ENCODE data around the gene RPS10. TPM values are rescaled to one million over a fixed set of nuclear protein-coding genes. Genes with fewer than 3 reads are reported as not detected.

Gene RPS10
- total and polyA plus RNA-seq, 2 experiments from 2014 or later: 1,755 to 2,175 TPM

DNA sequence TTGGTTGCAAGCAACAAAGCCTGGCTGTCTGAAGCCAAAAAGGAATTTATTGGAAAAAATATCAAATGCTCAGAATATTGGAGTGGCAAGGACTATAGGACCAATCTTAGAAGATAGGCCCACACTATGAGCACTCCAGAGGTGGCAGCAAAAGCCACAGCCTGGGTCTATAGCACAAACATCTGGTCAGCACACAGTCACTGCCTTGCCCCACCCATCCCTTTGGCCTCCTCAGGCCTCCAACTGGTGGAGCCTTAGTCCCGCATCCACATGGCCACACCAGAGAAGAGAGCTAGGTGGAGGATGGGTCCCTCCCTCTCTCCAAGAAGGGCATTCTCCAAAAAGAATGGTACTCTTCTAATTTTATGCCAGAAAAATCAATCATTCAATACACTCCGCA, 47.4 kb downstream of the RPS10 start (continued):
- TF ChIP-seq, protein P1, sequence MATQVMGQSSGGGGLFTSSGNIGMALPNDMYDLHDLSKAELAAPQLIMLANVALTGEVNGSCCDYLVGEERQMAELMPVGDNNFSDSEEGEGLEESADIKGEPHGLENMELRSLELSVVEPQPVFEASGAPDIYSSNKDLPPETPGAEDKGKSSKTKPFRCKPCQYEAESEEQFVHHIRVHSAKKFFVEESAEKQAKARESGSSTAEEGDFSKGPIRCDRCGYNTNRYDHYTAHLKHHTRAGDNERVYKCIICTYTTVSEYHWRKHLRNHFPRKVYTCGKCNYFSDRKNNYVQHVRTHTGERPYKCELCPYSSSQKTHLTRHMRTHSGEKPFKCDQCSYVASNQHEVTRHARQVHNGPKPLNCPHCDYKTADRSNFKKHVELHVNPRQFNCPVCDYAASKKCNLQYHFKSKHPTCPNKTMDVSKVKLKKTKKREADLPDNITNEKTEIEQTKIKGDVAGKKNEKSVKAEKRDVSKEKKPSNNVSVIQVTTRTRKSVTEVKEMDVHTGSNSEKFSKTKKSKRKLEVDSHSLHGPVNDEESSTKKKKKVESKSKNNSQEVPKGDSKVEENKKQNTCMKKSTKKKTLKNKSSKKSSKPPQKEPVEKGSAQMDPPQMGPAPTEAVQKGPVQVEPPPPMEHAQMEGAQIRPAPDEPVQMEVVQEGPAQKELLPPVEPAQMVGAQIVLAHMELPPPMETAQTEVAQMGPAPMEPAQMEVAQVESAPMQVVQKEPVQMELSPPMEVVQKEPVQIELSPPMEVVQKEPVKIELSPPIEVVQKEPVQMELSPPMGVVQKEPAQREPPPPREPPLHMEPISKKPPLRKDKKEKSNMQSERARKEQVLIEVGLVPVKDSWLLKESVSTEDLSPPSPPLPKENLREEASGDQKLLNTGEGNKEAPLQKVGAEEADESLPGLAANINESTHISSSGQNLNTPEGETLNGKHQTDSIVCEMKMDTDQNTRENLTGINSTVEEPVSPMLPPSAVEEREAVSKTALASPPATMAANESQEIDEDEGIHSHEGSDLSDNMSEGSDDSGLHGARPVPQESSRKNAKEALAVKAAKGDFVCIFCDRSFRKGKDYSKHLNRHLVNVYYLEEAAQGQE (IDR thresholded peaks at IDR 0.05; ENCODE audit: unreplicated experiment): no peak
- no peak for TF ChIP-seq JUNB (IDR thresholded peaks at IDR 0.05; ENCODE audit: unreplicated experiment)

DNA sequence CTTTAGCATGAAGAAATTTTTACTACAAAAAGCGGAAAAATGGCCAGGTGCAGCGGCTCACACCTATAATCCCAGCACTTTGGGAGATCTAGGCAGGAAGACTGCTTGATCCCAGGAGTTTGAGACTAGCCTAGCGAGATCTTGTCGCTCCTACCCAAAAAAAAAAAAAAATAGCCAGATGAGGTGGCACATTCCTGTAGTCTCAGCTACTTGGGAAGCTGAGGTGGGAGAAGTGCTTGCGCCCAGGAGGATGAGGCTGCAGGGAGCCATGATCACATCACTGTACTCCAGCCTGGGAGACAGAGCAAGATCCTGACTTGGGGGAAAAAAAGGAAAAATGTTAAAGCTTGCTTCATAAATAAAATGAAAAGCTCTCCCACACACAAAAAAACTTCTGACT, 47.9 kb downstream of the RPS10 start:
- 0 out of 2 replicates have a peak, but pooled peaks cover 3% of the 10 kb centered on the region for H3K4me1 ChIP-seq (ENCODE audit: insufficient read depth)
- 0 out of 2 replicates have a peak overlapping the region, but pooled peaks have one; percentile 65 for H3K27ac ChIP-seq (ENCODE audit: low read depth)
- H3K4me3 ChIP-seq: no peak overlapping the region
- H3F3A ChIP-seq (replicated peaks; ENCODE audit: low read depth): 0 out of 2 replicates have a peak, but pooled peaks cover 4% of the 10 kb centered on the region
- Mint-ChIP-seq H3K27ac (0 out of 2 replicates have a peak overlapping the region, but pooled peaks have one; percentile 41), H3K4me3 (no peak overlapping the region), H3K9me3 (no peaks in the 10 kb centered on the region), H3K4me1 (peaks cover 3% of the 10 kb centered on the region; the same call in 2 of the 3 replicates), H3K27me3 (ENCODE audit: insufficient read depth, low read depth, poor library complexity) (no peaks in the 10 kb centered on the region), H3K36me3 (ENCODE audit: low read depth) (no peaks in the 10 kb centered on the region)
- H4K20me1 ChIP-seq (replicated peaks; ENCODE audit: insufficient read depth): peaks cover 52% of the 10 kb centered on the region
- H3K4me2 ChIP-seq: no peak overlapping the region
- H3K27me3 ChIP-seq (ENCODE audit: insufficient read depth): no peaks in the 10 kb centered on the region
- ATAC-seq: no peak; the same call in 2 of the 3 replicates
- no peak for DNase-seq (ENCODE audit: low spot score)
- no peak overlapping the region for H2AFZ ChIP-seq
- H3K36me3 ChIP-seq (ENCODE audit: insufficient read depth): no peaks in the 10 kb centered on the region
- H3K79me2 ChIP-seq (replicated peaks; ENCODE audit: insufficient read depth): peaks cover 100% of the 10 kb centered on the region
- H3K9me2 ChIP-seq (ENCODE audit: insufficient read depth): no peaks in the 10 kb centered on the region
- TF ChIP-seq, protein P2, sequence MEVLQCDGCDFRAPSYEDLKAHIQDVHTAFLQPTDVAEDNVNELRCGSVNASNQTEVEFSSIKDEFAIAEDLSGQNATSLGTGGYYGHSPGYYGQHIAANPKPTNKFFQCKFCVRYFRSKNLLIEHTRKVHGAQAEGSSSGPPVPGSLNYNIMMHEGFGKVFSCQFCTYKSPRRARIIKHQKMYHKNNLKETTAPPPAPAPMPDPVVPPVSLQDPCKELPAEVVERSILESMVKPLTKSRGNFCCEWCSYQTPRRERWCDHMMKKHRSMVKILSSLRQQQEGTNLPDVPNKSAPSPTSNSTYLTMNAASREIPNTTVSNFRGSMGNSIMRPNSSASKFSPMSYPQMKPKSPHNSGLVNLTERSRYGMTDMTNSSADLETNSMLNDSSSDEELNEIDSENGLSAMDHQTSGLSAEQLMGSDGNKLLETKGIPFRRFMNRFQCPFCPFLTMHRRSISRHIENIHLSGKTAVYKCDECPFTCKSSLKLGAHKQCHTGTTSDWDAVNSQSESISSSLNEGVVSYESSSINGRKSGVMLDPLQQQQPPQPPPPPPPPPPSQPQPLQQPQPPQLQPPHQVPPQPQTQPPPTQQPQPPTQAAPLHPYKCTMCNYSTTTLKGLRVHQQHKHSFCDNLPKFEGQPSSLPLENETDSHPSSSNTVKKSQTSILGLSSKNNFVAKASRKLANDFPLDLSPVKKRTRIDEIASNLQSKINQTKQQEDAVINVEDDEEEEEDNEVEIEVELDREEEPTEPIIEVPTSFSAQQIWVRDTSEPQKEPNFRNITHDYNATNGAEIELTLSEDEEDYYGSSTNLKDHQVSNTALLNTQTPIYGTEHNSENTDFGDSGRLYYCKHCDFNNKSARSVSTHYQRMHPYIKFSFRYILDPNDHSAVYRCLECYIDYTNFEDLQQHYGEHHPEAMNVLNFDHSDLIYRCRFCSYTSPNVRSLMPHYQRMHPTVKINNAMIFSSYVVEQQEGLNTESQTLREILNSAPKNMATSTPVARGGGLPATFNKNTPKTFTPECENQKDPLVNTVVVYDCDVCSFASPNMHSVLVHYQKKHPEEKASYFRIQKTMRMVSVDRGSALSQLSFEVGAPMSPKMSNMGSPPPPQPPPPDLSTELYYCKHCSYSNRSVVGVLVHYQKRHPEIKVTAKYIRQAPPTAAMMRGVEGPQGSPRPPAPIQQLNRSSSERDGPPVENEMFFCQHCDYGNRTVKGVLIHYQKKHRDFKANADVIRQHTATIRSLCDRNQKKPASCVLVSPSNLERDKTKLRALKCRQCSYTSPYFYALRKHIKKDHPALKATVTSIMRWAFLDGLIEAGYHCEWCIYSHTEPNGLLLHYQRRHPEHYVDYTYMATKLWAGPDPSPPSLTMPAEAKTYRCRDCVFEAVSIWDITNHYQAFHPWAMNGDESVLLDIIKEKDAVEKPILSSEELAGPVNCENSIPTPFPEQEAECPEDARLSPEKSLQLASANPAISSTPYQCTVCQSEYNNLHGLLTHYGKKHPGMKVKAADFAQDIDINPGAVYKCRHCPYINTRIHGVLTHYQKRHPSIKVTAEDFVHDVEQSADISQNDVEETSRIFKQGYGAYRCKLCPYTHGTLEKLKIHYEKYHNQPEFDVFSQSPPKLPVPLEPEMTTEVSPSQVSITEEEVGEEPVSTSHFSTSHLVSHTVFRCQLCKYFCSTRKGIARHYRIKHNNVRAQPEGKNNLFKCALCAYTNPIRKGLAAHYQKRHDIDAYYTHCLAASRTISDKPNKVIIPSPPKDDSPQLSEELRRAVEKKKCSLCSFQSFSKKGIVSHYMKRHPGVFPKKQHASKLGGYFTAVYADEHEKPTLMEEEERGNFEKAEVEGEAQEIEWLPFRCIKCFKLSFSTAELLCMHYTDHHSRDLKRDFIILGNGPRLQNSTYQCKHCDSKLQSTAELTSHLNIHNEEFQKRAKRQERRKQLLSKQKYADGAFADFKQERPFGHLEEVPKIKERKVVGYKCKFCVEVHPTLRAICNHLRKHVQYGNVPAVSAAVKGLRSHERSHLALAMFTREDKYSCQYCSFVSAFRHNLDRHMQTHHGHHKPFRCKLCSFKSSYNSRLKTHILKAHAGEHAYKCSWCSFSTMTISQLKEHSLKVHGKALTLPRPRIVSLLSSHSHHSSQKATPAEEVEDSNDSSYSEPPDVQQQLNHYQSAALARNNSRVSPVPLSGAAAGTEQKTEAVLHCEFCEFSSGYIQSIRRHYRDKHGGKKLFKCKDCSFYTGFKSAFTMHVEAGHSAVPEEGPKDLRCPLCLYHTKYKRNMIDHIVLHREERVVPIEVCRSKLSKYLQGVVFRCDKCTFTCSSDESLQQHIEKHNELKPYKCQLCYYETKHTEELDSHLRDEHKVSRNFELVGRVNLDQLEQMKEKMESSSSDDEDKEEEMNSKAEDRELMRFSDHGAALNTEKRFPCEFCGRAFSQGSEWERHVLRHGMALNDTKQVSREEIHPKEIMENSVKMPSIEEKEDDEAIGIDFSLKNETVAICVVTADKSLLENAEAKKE (CRISPR knock-in tag; IDR thresholded peaks at IDR 0.05): no peak
- TF ChIP-seq POLR2AphosphoS5 (IDR thresholded peaks at IDR 0.05; ENCODE audit: low read depth) (no peak), CREB1 (CRISPR knock-in tag; IDR thresholded peaks at IDR 0.05; ENCODE audit: low read depth) (no peak), JUNB (IDR thresholded peaks at IDR 0.05; ENCODE audit: unreplicated experiment) (no peak), EZH2phosphoT487 (IDR thresholded peaks at IDR 0.05; ENCODE audit: unreplicated experiment) (no peak), STAT1 (IDR thresholded peaks at IDR 0.05; ENCODE audit: unreplicated experiment) (no peak), NANOG (IDR thresholded peaks at IDR 0.05; ENCODE audit: borderline replicate concordance) (no peak), ZNF114 (CRISPR knock-in tag; IDR thresholded peaks at IDR 0.05) (no peak)
- TF ChIP-seq, protein P1 (IDR thresholded peaks at IDR 0.05; ENCODE audit: unreplicated experiment): no peak
- TF ChIP-seq, protein P3, sequence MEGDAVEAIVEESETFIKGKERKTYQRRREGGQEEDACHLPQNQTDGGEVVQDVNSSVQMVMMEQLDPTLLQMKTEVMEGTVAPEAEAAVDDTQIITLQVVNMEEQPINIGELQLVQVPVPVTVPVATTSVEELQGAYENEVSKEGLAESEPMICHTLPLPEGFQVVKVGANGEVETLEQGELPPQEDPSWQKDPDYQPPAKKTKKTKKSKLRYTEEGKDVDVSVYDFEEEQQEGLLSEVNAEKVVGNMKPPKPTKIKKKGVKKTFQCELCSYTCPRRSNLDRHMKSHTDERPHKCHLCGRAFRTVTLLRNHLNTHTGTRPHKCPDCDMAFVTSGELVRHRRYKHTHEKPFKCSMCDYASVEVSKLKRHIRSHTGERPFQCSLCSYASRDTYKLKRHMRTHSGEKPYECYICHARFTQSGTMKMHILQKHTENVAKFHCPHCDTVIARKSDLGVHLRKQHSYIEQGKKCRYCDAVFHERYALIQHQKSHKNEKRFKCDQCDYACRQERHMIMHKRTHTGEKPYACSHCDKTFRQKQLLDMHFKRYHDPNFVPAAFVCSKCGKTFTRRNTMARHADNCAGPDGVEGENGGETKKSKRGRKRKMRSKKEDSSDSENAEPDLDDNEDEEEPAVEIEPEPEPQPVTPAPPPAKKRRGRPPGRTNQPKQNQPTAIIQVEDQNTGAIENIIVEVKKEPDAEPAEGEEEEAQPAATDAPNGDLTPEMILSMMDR (conservative IDR thresholded peaks at IDR 0.05; ENCODE audit: low read depth in 2 of 2): no peak

All from GM23338 (cell line).